Measurements from ENCODE around the gene STK4.

Gene STK4

DNA sequence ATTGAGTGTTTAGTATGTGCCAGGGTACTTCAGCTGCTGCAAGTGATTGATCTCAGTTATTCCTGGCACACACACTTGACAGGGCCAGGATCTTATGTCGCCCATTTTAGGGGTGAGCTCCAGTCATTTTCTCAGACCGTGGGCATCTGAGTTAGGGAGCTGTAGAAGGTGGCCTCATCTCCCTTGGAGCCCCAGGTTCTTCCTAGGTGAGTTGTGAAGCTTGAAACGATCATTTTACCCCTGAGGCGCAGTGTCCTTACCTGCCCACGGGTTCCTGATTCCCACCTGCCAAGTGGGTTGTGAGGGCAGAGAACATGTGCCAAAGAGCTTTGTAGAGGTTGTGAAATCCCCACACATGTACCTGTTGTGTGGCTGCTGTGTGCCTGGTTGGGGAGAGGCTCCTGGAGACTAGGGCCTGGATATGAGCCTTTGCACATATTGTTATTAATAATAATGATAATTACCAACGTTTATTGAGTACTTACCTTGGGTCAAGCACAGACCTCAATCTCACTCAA is 135.1 kb downstream of the STK4 start:
- no peaks in the 10 kb centered on the region for H3K4me1 ChIP-seq (ENCODE audit: insufficient read depth, insufficient read length)
- peaks cover 48% of the 10 kb centered on the region for H3K27me3 ChIP-seq (ENCODE audit: insufficient read depth, insufficient read length)
- no peak for DNase-seq (ENCODE audit: low read depth, low spot score)
- no peaks in the 10 kb centered on the region; the same call in 1 of the 2 replicates for H3K9me3 ChIP-seq (ENCODE audit: insufficient read depth, low read length)
- peak overlapping the region; percentile 59 for H3K9ac ChIP-seq (ENCODE audit: insufficient read length, low read depth)
- no peak overlapping the region for H3K4me3 ChIP-seq (ENCODE audit: insufficient read length, low read depth)
- no peak for TF ChIP-seq YY1 (IDR thresholded peaks at IDR 0.05; ENCODE audit: insufficient read depth, insufficient read length)
- no peak for TF ChIP-seq SUZ12 (IDR thresholded peaks at IDR 0.05; ENCODE audit: extremely low read depth, insufficient read depth, insufficient read length)
- TF ChIP-seq ZNF274 (IDR thresholded peaks at IDR 0.05; ENCODE audit: low read depth, low read length) = no peak
- H3K36me3 ChIP-seq (ENCODE audit: insufficient read depth, insufficient read length, low read length) = no peaks in the 10 kb centered on the region

GRCh38 chr20:45103072-45103471 is 136.8 kb downstream of the STK4 start:
- Histone ChIP-seq H3K36me3 (ENCODE audit: insufficient read depth, insufficient read length, low read length) (no peaks in the 10 kb centered on the region), H3K27me3 (ENCODE audit: insufficient read depth, insufficient read length) (peaks cover 35% of the 10 kb centered on the region), H3K4me3 (ENCODE audit: insufficient read length, low read depth) (no peak overlapping the region), H3K9me3 (ENCODE audit: insufficient read depth, low read length) (no peaks in the 10 kb centered on the region; the same call in 1 of the 2 replicates), H3K4me1 (ENCODE audit: insufficient read depth, insufficient read length) (no peaks in the 10 kb centered on the region), H3K9ac (ENCODE audit: insufficient read length, low read depth) (no peak overlapping the region)
- TF ChIP-seq ZNF274 (IDR thresholded peaks at IDR 0.05; ENCODE audit: low read depth, low read length) (no peak), SUZ12 (IDR thresholded peaks at IDR 0.05; ENCODE audit: extremely low read depth, insufficient read depth, insufficient read length) (no peak), YY1 (IDR thresholded peaks at IDR 0.05; ENCODE audit: insufficient read depth, insufficient read length) (no peak)
- no peak for DNase-seq (ENCODE audit: low read depth, low spot score)

DNA sequence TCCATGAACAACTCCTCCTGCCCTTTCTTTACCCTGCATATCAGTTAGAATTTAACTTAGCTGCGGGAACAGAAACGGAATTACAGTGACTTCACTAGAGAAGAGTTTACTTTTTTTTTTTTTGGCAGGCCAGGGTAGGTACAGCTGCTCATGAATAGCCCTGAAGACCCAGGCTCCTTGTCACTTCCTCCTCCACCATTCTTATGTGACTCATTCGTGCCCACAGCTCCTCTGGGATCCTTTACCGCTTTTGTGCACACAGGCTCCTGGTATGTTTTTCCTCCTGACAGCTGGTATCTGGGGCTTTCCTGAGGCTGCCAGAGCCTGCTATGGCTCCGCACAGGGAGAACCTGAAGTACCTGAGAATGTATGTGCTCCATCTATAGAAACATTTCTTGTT is 138.5 kb downstream of the STK4 start:
- DNase-seq (ENCODE audit: low read depth, low spot score) = no peak
- Histone ChIP-seq H3K4me1 (ENCODE audit: insufficient read depth, insufficient read length) (no peaks in the 10 kb centered on the region), H3K27me3 (ENCODE audit: insufficient read depth, insufficient read length) (peaks cover 22% of the 10 kb centered on the region), H3K9me3 (ENCODE audit: insufficient read depth, low read length) (no peaks in the 10 kb centered on the region), H3K9ac (ENCODE audit: insufficient read length, low read depth) (no peak overlapping the region), H3K36me3 (ENCODE audit: insufficient read depth, insufficient read length, low read length) (no peaks in the 10 kb centered on the region), H3K4me3 (ENCODE audit: insufficient read length, low read depth) (no peak overlapping the region)
- TF ChIP-seq SUZ12 (IDR thresholded peaks at IDR 0.05; ENCODE audit: extremely low read depth, insufficient read depth, insufficient read length) (no peak), ZNF274 (IDR thresholded peaks at IDR 0.05; ENCODE audit: low read depth, low read length) (no peak), YY1 (IDR thresholded peaks at IDR 0.05; ENCODE audit: insufficient read depth, insufficient read length) (no peak)

- Histone ChIP-seq H3K4me3 (ENCODE audit: insufficient read length, low read depth) (no peak overlapping the region), H3K9me3 (ENCODE audit: insufficient read depth, low read length) (no peaks in the 10 kb centered on the region), H3K36me3 (ENCODE audit: insufficient read depth, insufficient read length, low read length) (no peaks in the 10 kb centered on the region), H3K9ac (ENCODE audit: insufficient read length, low read depth) (no peak overlapping the region), H3K27me3 (ENCODE audit: insufficient read depth, insufficient read length) (peaks cover 17% of the 10 kb centered on the region), H3K4me1 (ENCODE audit: insufficient read depth, insufficient read length) (no peaks in the 10 kb centered on the region)
- DNase-seq (ENCODE audit: low read depth, low spot score) = no peak
- no peak for TF ChIP-seq YY1 (IDR thresholded peaks at IDR 0.05; ENCODE audit: insufficient read depth, insufficient read length)
- TF ChIP-seq SUZ12 (IDR thresholded peaks at IDR 0.05; ENCODE audit: extremely low read depth, insufficient read depth, insufficient read length) = no peak
- no peak for TF ChIP-seq ZNF274 (IDR thresholded peaks at IDR 0.05; ENCODE audit: low read depth, low read length)
Observed at GRCh38 chr20:45105317-45105716, 139.0 kb downstream of the STK4 start.

DNA sequence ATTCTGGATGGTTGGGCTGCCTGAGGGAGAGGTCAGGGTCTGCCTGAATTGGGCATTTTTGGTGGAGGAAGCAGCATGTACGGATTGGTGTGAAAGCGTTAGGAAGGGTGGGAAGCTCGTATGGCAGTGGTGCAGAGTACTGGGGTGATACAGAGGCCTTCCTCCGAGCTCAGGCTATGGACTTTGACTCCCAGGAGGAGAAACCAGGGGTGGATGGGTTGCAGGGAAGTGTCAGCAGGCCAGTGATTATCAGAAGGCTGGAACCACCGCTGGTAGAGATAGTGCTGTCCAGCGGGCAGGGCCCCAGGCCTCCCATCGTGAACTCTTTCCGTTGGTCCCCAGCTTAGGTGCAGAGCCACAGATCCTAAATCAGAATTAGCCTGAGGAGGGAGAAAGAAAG is 143.3 kb downstream of the STK4 start:
- no peak overlapping the region for H3K9ac ChIP-seq (ENCODE audit: insufficient read length, low read depth)
- DNase-seq (ENCODE audit: low read depth, low spot score) = no peak

DNA sequence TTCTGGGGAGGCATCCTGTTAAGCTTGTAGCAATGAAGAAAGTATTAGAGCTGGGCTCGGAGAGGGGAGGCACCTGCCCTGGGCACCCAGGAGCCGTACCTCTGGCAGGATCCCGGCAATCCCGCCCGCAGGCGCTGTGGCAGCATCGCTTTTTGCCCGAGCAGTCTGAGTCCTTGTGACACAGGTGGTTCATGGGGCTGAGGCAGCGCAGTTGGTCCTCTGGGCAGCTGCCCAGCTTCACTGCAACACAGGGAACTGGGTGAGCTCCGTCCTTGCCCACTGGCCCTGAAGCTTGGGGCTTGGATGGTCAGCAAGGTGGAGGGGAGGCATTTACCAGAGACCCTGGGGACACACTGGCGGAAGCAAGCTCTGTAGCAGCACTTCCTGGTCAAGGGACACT is 144.0 kb downstream of the STK4 start:
- no peaks in the 10 kb centered on the region for H3K9me3 ChIP-seq (ENCODE audit: insufficient read depth, low read length)
- no peak for TF ChIP-seq YY1 (IDR thresholded peaks at IDR 0.05; ENCODE audit: insufficient read depth, insufficient read length)
- no peak for TF ChIP-seq SUZ12 (IDR thresholded peaks at IDR 0.05; ENCODE audit: extremely low read depth, insufficient read depth, insufficient read length)
- TF ChIP-seq ZNF274 (IDR thresholded peaks at IDR 0.05; ENCODE audit: low read depth, low read length) = no peak
- no peak overlapping the region for H3K9ac ChIP-seq (ENCODE audit: insufficient read length, low read depth)
- H3K4me1 ChIP-seq (ENCODE audit: insufficient read depth, insufficient read length) = peaks cover 4% of the 10 kb centered on the region
- H3K36me3 ChIP-seq (ENCODE audit: insufficient read depth, insufficient read length, low read length) = no peaks in the 10 kb centered on the region
- no peak for DNase-seq (ENCODE audit: low read depth, low spot score)
- H3K27me3 ChIP-seq (ENCODE audit: insufficient read depth, insufficient read length) = no peaks in the 10 kb centered on the region
- H3K4me3 ChIP-seq (ENCODE audit: insufficient read length, low read depth) = no peak overlapping the region

More for the DNA sequence above, 143.3 kb downstream of the STK4 start:
- Histone ChIP-seq H3K36me3 (ENCODE audit: insufficient read depth, insufficient read length, low read length) (no peaks in the 10 kb centered on the region), H3K27me3 (ENCODE audit: insufficient read depth, insufficient read length) (no peaks in the 10 kb centered on the region), H3K9me3 (ENCODE audit: insufficient read depth, low read length) (no peaks in the 10 kb centered on the region), H3K4me3 (ENCODE audit: insufficient read length, low read depth) (no peak overlapping the region), H3K4me1 (ENCODE audit: insufficient read depth, insufficient read length) (no peaks in the 10 kb centered on the region)
- no peak for TF ChIP-seq ZNF274 (IDR thresholded peaks at IDR 0.05; ENCODE audit: low read depth, low read length)
- TF ChIP-seq SUZ12 (IDR thresholded peaks at IDR 0.05; ENCODE audit: extremely low read depth, insufficient read depth, insufficient read length) = no peak
- no peak for TF ChIP-seq YY1 (IDR thresholded peaks at IDR 0.05; ENCODE audit: insufficient read depth, insufficient read length)

DNA sequence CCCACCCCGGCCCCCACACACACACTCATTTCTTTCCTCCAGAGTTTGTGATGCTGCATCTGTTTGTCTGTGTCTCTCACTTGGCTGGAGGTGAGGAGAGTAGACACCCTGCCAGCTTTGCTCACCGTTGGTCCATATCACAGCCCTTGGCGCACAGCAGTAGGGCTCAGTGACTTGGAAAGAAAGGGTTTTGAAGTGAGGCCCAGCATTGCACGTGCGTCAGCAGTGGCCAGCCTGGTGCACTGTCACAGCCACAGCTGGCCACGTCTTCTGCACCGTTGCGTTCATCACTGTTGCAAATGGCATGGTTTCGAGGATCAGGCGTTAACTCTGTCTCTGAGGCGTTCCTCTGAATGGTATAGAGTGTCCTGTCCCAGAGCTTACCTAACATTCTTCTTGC is 145.0 kb downstream of the STK4 start:
- DNase-seq (ENCODE audit: low read depth, low spot score) = no peak
- Histone ChIP-seq H3K9me3 (ENCODE audit: insufficient read depth, low read length) (no peaks in the 10 kb centered on the region), H3K36me3 (ENCODE audit: insufficient read depth, insufficient read length, low read length) (no peaks in the 10 kb centered on the region), H3K4me1 (ENCODE audit: insufficient read depth, insufficient read length) (peaks cover 5% of the 10 kb centered on the region), H3K27me3 (ENCODE audit: insufficient read depth, insufficient read length) (no peaks in the 10 kb centered on the region), H3K9ac (ENCODE audit: insufficient read length, low read depth) (no peak overlapping the region), H3K4me3 (ENCODE audit: insufficient read length, low read depth) (no peak overlapping the region)
- TF ChIP-seq YY1 (IDR thresholded peaks at IDR 0.05; ENCODE audit: insufficient read depth, insufficient read length) = no peak
- TF ChIP-seq SUZ12 (IDR thresholded peaks at IDR 0.05; ENCODE audit: extremely low read depth, insufficient read depth, insufficient read length) = no peak
- no peak for TF ChIP-seq ZNF274 (IDR thresholded peaks at IDR 0.05; ENCODE audit: low read depth, low read length)

Data from NT2/D1 (cell line).